A549 (cell line): ENCODE results near the gene ZNF474. TPM values are rescaled to one million over a fixed set of nuclear protein-coding genes. Genes with fewer than 3 reads are reported as not detected.
A peak's percentile ranks its signal among the peaks of the same experiment; 100 is the strongest.

Source experiments
- ATAC-seq, 2 experiments: fragments of 200-7000 bp in 1 of 2; fragments of >200 bp in 1 of 2; cut with Nextera tagmentation in 1 of 2; cut with Tn5 transposase in 1 of 2; 3 replicates each; pipeline versions ENCODE4 v1.8.0 to v1.9.1; 2018 to 2020; ENCODE audit warnings: mild to moderate bottlenecking in 1 of 2, moderate library complexity in 1 of 2
- CTCF ChIA-PET: fragments of 300-600 bp; sonication (Branson Sonifier 250); formaldehyde crosslinking; extraction: SDS; loops from one replicate; lab custom pipeline; 2021; ENCODE audit warnings: antibody characterized with exemption, inconsistent platforms; lab: Yijun Ruan, JAX
- POLR2A ChIA-PET: fragments of 350-600 bp; formaldehyde crosslinking; extraction: SDS; loops from one replicate; lab custom pipeline; 2021; ENCODE audit warnings: antibody characterized with exemption, inconsistent platforms; lab: Yijun Ruan, JAX
- DNase-seq, 2 experiments: peaks; one replicate each; pipeline versions ENCODE4 v3.0.0 to v3.0.0-alpha.2; 2011 to 2016; ENCODE audit warnings: low read depth in 1 of 2, low spot score in 1 of 2
- FAIRE-seq: peaks from 2 replicates; lab custom pipeline; 2011; peaks lifted over from hg19 to GRCh38; lab: Jason Lieb, UNC
- H3K27ac ChIP-seq, 2 experiments: fragments of >200 bp; sonication (Bioruptor Twin); formaldehyde crosslinking; 3 replicates each; pipeline ENCODE4 v1.5.1; 2016 to 2017
- H3K4me1 ChIP-seq: fragments of >200 bp; sonication (Bioruptor Twin); formaldehyde crosslinking; 3 replicates; pipeline ENCODE4 v1.6.1; 2016
- H3K4me2 ChIP-seq: fragments of >200 bp; sonication (Bioruptor Twin); formaldehyde crosslinking; 3 replicates; pipeline ENCODE4 v1.6.1; 2016
- H3K4me3 ChIP-seq: fragments of >200 bp; sonication (Bioruptor Twin); formaldehyde crosslinking; 3 replicates; pipeline ENCODE4 v1.5.1; 2016
- H3K9me3 ChIP-seq: fragments of >200 bp; sonication (Bioruptor Twin); formaldehyde crosslinking; 3 replicates; pipeline ENCODE4 v1.6.1; 2016
- BHLHE40 ChIP-seq: IDR thresholded peaks from 2 replicates; pipeline ENCODE4 v1.6.1; 2012; ENCODE audit warnings: low read depth, low read length, inconsistent platforms
- CBX2 ChIP-seq: fragments of 200-600 bp; sonication (generic); IDR thresholded peaks from 2 replicates; pipeline ENCODE4 v1.6.1; 2016; ENCODE audit warnings: low read depth, mild to moderate bottlenecking, borderline replicate concordance
- CEBPB ChIP-seq, 2 experiments: fragments of >200 bp in 1 of 2; sonication (Bioruptor Twin) in 1 of 2; formaldehyde crosslinking in 1 of 2; IDR thresholded peaks; 2 replicates each; pipeline ENCODE4 v1.6.1; 2012 to 2016
- EP300 ChIP-seq, 2 experiments: fragments of >200 bp; sonication (Bioruptor Twin); formaldehyde crosslinking; IDR thresholded peaks; 2 replicates in 1 of 2; 3 replicates in 1 of 2; pipeline ENCODE4 v1.6.1; 2016 to 2017
- FOSL2 ChIP-seq, 2 experiments: fragments of 450-650 bp in 1 of 2; fragments of >200 bp in 1 of 2; sonication (Bioruptor Twin) in 1 of 2; formaldehyde crosslinking; IDR thresholded peaks; 2 replicates each; pipeline versions ENCODE4 v1.5.0 to v1.6.1; 2016 to 2020; ENCODE audit warnings: mild to moderate bottlenecking in 1 of 2, moderate library complexity in 1 of 2
- FOXS1 ChIP-seq: fragments of 250-450 bp; sonication (Bioruptor Pico); IDR thresholded peaks from 2 replicates; pipeline ENCODE4 v1.5.0; 2020; ENCODE audit warnings: mild to moderate bottlenecking, moderate library complexity
- HOXB13 ChIP-seq: fragments of 250-450 bp; sonication (Bioruptor Pico); IDR thresholded peaks from 2 replicates; pipeline ENCODE4 v1.5.0; 2020; ENCODE audit warnings: low read depth, mild to moderate bottlenecking, moderate library complexity
- HOXB5 ChIP-seq: fragments of 250-450 bp; sonication (Bioruptor Pico); IDR thresholded peaks from 2 replicates; pipeline ENCODE4 v1.5.0; 2020; ENCODE audit warnings: mild to moderate bottlenecking, moderate library complexity
- JUN ChIP-seq, 2 experiments: fragments of >200 bp; sonication (Bioruptor Twin); formaldehyde crosslinking; IDR thresholded peaks; 2 replicates in 1 of 2; 3 replicates in 1 of 2; pipeline ENCODE4 v1.6.1; 2016 to 2017
- JUNB ChIP-seq: fragments of >200 bp; sonication (Bioruptor Twin); formaldehyde crosslinking; IDR thresholded peaks from 2 replicates; pipeline ENCODE4 v1.6.1; 2016
- MYC ChIP-seq: IDR thresholded peaks from 2 replicates; pipeline ENCODE4 v1.6.1; 2012; ENCODE audit warnings: mild to moderate bottlenecking, inconsistent platforms, low read length, improper control_type of control experiment, borderline replicate concordance
- NR3C1 ChIP-seq: fragments of >200 bp; sonication (Bioruptor Twin); formaldehyde crosslinking; IDR thresholded peaks from 3 replicates; pipeline ENCODE4 v1.6.1; 2017
- POLR2AphosphoS2 ChIP-seq: conservative IDR thresholded peaks from 2 replicates; pipeline ENCODE4 v1.6.1; 2012; ENCODE audit warnings: low read length, improper control_type of control experiment, inconsistent platforms
- RAD21 ChIP-seq, 2 experiments: fragments of >200 bp in 1 of 2; sonication (Bioruptor Twin) in 1 of 2; formaldehyde crosslinking in 1 of 2; IDR thresholded peaks in 1 of 2; conservative IDR thresholded peaks in 1 of 2; 2 replicates in 1 of 2; 3 replicates in 1 of 2; pipeline ENCODE4 v1.6.1; 2012 to 2018; ENCODE audit warnings: inconsistent platforms in 1 of 2
- RCOR1 ChIP-seq: fragments of 150-350 bp; IDR thresholded peaks from 2 replicates; pipeline ENCODE4 v1.6.1; 2014; ENCODE audit warnings: antibody characterized with exemption, low read length, low read depth
- SMC3 ChIP-seq: fragments of >200 bp; sonication (Bioruptor Twin); formaldehyde crosslinking; IDR thresholded peaks from 3 replicates; pipeline ENCODE4 v1.6.1; 2018; ENCODE audit warnings: inconsistent platforms
- TFCP2L1 ChIP-seq: fragments of 250-450 bp; sonication (Bioruptor Pico); IDR thresholded peaks from 2 replicates; pipeline ENCODE4 v1.5.0; 2021; ENCODE audit warnings: mild to moderate bottlenecking
- ZFP36 ChIP-seq: fragments of 450-650 bp; IDR thresholded peaks from 2 replicates; pipeline ENCODE4 v1.6.1; 2014; ENCODE audit warnings: borderline replicate concordance; ENCODE audit not compliant: partially characterized antibody
- ZNF302 ChIP-seq: fragments of 250-450 bp; sonication (Bioruptor Pico); IDR thresholded peaks from 2 replicates; pipeline ENCODE4 v1.9.0; 2021; ENCODE audit warnings: inconsistent platforms, mild to moderate bottlenecking, moderate library complexity
- ZSCAN20 ChIP-seq: fragments of 250-450 bp; sonication (Bioruptor Pico); IDR thresholded peaks from 2 replicates; pipeline ENCODE4 v1.8.0; 2022; ENCODE audit warnings: mild to moderate bottlenecking, moderate library complexity
- WGBS: methylation state at CpG from one replicate; pipeline ENCODE4 v1.1.6; 2017; ENCODE audit errors: missing lambda C conversion rate; 5-methylcytosine and 5-hydroxymethylcytosine counted together
- polyA plus RNA-seq, 4 experiments: library from polyadenylated mRNA; depleted of rRNA in 3 of 4; stranded (reverse); fragments of >200 nt; fragmentation: RNase III in 1 of 4; extraction: RNeasy Plus Mini Kit Qiagen cat#74134 plus additional on column Dnase treatment in 1 of 4; gene quantifications; 2 replicates in 3 of 4; 3 replicates in 1 of 4; pipeline ENCODE4 v1.2.3, GENCODE V29; 2011 to 2017
- TF ChIP-seq, protein P1 (sequence below): fragments of >200 bp; sonication (Bioruptor Twin); formaldehyde crosslinking; IDR thresholded peaks from 3 replicates; pipeline ENCODE4 v1.5.1; 2016
- TF ChIP-seq, protein P2 (sequence below): IDR thresholded peaks from 2 replicates; pipeline ENCODE4 v1.6.1; 2012; ENCODE audit warnings: low read depth, borderline replicate concordance
- TF ChIP-seq, protein P3 (sequence below): fragments of 250-450 bp; sonication (Bioruptor Pico); IDR thresholded peaks from 2 replicates; pipeline ENCODE4 v1.5.0; 2020; ENCODE audit warnings: low read depth, mild to moderate bottlenecking, moderate library complexity

Gene ZNF474
- polyA plus RNA-seq, 2 of the 4 experiments (the other 2 are of a cell fraction), result 0.15 to 0.30 TPM

- Histone ChIP-seq H3K4me3 (no peak overlapping the region), H3K9me3 (no peaks in the 10 kb centered on the region), H3K4me2 (no peak overlapping the region), H3K4me1 (peaks cover 19% of the 10 kb centered on the region; the same call in 2 of the 3 replicates), H3K27ac (no peak overlapping the region)
- CTCF ChIA-PET, result interaction anchor here (0.9 to 4.4 kb wide), 8 partner anchors 9 to 194 kb away, joined by 3 to 24 read pairs (median 6); partner anchors contain the start of gene SRFBP1
- 72% methylated on average over 3 of the region's 3 CpGs for WGBS
- ATAC-seq (no peak), DNase-seq (no peak), FAIRE-seq (no peak)
- POLR2A ChIA-PET, result no interaction called here
- no peak for TF ChIP-seq EP300 (IDR thresholded peaks at IDR 0.05)
Observed at GRCh38 chr5:122155546-122155945, 26.2 kb downstream of the ZNF474 start.

- Histone ChIP-seq H3K9me3 (no peaks in the 10 kb centered on the region), H3K4me2 (no peak overlapping the region), H3K27ac (no peak overlapping the region), H3K4me3 (no peak overlapping the region), H3K4me1 (peaks cover 18% of the 10 kb centered on the region; the same call in 2 of the 3 replicates)
- ChIA-PET POLR2A (no interaction called here), CTCF (interaction anchor here (0.6 to 4.4 kb wide), 23 partner anchors 8 to 208 kb away, joined by 3 to 24 read pairs (median 4); partner anchors contain the start of gene SRFBP1)
- ATAC-seq (peak in 1 of 2 experiments; percentile 81; a peak in 3 of 6 replicates), DNase-seq (peak in 1 of 2 experiments; percentile 43), FAIRE-seq (no peak)
- TF ChIP-seq BHLHE40 (no peak), JUN (IDR thresholded peaks at IDR 0.05) (no peak), RAD21 (conservative IDR thresholded peaks at IDR 0.05 in 1 of 2, IDR thresholded peaks at IDR 0.05 in 1 of 2) (peak; percentile 52 to 66; a peak in 4 of 5 replicates), HOXB13 (CRISPR knock-in tag) (no peak), SMC3 (peak; percentile 62)
- TF ChIP-seq, protein P1, sequence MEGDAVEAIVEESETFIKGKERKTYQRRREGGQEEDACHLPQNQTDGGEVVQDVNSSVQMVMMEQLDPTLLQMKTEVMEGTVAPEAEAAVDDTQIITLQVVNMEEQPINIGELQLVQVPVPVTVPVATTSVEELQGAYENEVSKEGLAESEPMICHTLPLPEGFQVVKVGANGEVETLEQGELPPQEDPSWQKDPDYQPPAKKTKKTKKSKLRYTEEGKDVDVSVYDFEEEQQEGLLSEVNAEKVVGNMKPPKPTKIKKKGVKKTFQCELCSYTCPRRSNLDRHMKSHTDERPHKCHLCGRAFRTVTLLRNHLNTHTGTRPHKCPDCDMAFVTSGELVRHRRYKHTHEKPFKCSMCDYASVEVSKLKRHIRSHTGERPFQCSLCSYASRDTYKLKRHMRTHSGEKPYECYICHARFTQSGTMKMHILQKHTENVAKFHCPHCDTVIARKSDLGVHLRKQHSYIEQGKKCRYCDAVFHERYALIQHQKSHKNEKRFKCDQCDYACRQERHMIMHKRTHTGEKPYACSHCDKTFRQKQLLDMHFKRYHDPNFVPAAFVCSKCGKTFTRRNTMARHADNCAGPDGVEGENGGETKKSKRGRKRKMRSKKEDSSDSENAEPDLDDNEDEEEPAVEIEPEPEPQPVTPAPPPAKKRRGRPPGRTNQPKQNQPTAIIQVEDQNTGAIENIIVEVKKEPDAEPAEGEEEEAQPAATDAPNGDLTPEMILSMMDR, result peak; percentile 59
- WGBS, result 0% methylated on average over 1 of the region's 1 CpG
Observed at GRCh38 chr5:122156724-122157325, 27.5 kb downstream of the ZNF474 start.

DNA sequence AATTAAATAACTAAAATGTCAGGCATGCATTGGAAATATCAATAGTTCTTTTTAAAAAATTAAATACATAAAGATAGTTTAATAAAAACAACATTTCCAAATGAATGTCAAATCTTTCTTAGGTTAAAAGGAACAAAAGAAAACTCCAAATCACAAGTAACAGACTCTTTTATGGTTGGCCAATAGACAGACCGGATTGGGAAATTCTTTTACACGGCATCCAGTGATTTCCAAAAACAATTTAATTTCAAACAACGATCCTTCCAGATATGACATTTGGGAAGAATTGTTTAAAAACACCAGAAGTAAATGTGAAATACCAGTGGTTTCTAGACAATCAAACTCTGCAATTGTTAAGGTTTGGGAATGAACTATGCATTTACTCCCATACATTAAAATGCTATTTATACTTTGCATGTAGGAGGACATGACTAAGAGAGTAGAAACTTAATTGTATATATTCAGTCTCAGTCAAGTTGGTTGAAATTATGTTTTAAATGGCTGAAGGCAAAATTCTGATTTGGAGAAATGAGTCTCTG is 32.8 kb downstream of the ZNF474 start:
- CTCF ChIA-PET, result interaction anchor here (0.6 kb wide), 1 partner anchor 38 kb away, joined by 3 read pairs; no protein-coding TSS in a partner anchor
- H3K27ac ChIP-seq, result peak overlapping the region; percentile 69 to 89; a peak in 3 of 6 replicates
- ATAC-seq (no peak), DNase-seq (no peak), FAIRE-seq (no peak)
- H3K4me1 ChIP-seq, result peaks cover 40% of the 10 kb centered on the region
- H3K4me3 ChIP-seq, result no peak overlapping the region
- POLR2A ChIA-PET, result no interaction called here
- no peak for TF ChIP-seq MYC
- TF ChIP-seq, protein P2, sequence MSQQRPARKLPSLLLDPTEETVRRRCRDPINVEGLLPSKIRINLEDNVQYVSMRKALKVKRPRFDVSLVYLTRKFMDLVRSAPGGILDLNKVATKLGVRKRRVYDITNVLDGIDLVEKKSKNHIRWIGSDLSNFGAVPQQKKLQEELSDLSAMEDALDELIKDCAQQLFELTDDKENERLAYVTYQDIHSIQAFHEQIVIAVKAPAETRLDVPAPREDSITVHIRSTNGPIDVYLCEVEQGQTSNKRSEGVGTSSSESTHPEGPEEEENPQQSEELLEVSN, result no peak
- no peak for TF ChIP-seq TFCP2L1 (CRISPR knock-in tag)
- TF ChIP-seq ZNF302 (CRISPR knock-in tag), result no peak
- no peak for TF ChIP-seq ZFP36
- WGBS, result 90% methylated on average over 3 of the region's 3 CpGs
- no peaks in the 10 kb centered on the region for H3K9me3 ChIP-seq
- no peak overlapping the region; the same call in 2 of the 3 replicates for H3K4me2 ChIP-seq

- ChIA-PET POLR2A (no interaction called here), CTCF (interaction anchor here (0.6 to 1.7 kb wide), 8 partner anchors 8 to 185 kb away, joined by 3 to 9 read pairs (median 4); no protein-coding TSS in a partner anchor)
- H3K4me2 ChIP-seq, result peak overlapping the region; percentile 46
- no peaks in the 10 kb centered on the region for H3K9me3 ChIP-seq
- ATAC-seq (peak; percentile 81 to 86), FAIRE-seq (no peak), DNase-seq (peak; percentile 32 to 49)
- peak overlapping the region; percentile 69 to 89; a peak in 5 of 6 replicates for H3K27ac ChIP-seq
- peaks cover 40% of the 10 kb centered on the region for H3K4me1 ChIP-seq
- H3K4me3 ChIP-seq, result no peak overlapping the region
- 19% methylated on average over 4 of the region's 4 CpGs for WGBS
- TF ChIP-seq FOXS1 (CRISPR knock-in tag), result no peak
- TF ChIP-seq RCOR1, result no peak
- peak in 1 of 2 experiments; percentile 23; a peak in 1 of 5 replicates for TF ChIP-seq EP300 (IDR thresholded peaks at IDR 0.05)
- TF ChIP-seq POLR2AphosphoS2, result no peak
- TF ChIP-seq JUN (IDR thresholded peaks at IDR 0.05), result no peak
- no peak for TF ChIP-seq FOSL2 (IDR thresholded peaks at IDR 0.05)
- 0 out of 2 replicates have a peak, but pooled peaks have one; percentile 38 for TF ChIP-seq FOSL2 (CRISPR knock-in tag; IDR thresholded peaks at IDR 0.05)
- TF ChIP-seq CEBPB (IDR thresholded peaks at IDR 0.05), result 0 out of 4 replicates have a peak, but pooled peaks of 1 of the 2 experiments have one; percentile 8
- TF ChIP-seq, protein P3, sequence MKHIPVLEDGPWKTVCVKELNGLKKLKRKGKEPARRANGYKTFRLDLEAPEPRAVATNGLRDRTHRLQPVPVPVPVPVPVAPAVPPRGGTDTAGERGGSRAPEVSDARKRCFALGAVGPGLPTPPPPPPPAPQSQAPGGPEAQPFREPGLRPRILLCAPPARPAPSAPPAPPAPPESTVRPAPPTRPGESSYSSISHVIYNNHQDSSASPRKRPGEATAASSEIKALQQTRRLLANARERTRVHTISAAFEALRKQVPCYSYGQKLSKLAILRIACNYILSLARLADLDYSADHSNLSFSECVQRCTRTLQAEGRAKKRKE (CRISPR knock-in tag), result no peak
- TF ChIP-seq ZSCAN20 (CRISPR knock-in tag), result no peak
- TF ChIP-seq ZNF302 (CRISPR knock-in tag), result no peak
- TF ChIP-seq NR3C1, result no peak
- no peak for TF ChIP-seq CBX2
- no peak for TF ChIP-seq HOXB5 (CRISPR knock-in tag)
- no peak for TF ChIP-seq BHLHE40
- TF ChIP-seq JUNB, result peak; percentile 72
Observed at GRCh38 chr5:122163121-122164069, 34.0 kb downstream of the ZNF474 start.
